GM10248 (cell line): ENCODE measurements around the gene MXD1.

Experiments
- CTCF ChIA-PET: fragments of 300-600 bp; sonication (Branson Sonifier 250); formaldehyde crosslinking; extraction: SDS; loops from one replicate; lab custom pipeline; 2021; ENCODE audit warnings: antibody characterized with exemption; lab: Yijun Ruan, JAX
- POLR2A ChIA-PET: fragments of 350-650 bp; sonication (Branson Sonifier 250); formaldehyde crosslinking; extraction: SDS; loops from one replicate; lab custom pipeline; 2020; ENCODE audit warnings: antibody characterized with exemption; lab: Yijun Ruan, JAX
- DNase-seq: peaks from one replicate; pipeline ENCODE4 v3.0.0; 2012; ENCODE audit errors: extremely low spot score
- TF ChIP-seq, protein P1 (sequence below): IDR thresholded peaks from 2 replicates; pipeline ENCODE4 v1.5.1; 2012; ENCODE audit warnings: mild to moderate bottlenecking, low read depth; ENCODE audit errors: extremely low read depth, missing control alignments, control extremely low read depth

The MXD1 gene

DNA sequence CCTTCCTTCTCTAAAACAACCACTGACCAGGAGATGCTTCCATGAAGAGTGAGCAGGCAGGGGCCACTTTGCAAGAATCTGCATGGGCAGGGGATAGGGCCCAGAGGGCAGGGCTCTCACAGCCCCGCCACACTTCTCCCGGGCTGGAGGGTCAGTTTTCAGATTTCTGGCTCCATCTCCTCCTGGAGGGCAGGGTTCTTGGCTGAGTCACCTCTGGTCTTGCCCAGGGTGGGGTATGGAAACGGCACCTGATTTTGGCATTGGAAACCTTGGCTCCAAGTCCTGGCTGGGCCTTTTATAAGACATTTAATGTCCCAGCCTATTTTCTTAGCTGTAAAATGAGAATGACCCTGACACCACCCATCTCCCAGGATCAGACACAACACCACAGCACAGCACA is 74.1 kb downstream of the MXD1 start:
- TF ChIP-seq, protein P1, sequence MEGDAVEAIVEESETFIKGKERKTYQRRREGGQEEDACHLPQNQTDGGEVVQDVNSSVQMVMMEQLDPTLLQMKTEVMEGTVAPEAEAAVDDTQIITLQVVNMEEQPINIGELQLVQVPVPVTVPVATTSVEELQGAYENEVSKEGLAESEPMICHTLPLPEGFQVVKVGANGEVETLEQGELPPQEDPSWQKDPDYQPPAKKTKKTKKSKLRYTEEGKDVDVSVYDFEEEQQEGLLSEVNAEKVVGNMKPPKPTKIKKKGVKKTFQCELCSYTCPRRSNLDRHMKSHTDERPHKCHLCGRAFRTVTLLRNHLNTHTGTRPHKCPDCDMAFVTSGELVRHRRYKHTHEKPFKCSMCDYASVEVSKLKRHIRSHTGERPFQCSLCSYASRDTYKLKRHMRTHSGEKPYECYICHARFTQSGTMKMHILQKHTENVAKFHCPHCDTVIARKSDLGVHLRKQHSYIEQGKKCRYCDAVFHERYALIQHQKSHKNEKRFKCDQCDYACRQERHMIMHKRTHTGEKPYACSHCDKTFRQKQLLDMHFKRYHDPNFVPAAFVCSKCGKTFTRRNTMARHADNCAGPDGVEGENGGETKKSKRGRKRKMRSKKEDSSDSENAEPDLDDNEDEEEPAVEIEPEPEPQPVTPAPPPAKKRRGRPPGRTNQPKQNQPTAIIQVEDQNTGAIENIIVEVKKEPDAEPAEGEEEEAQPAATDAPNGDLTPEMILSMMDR: no peak
- ChIA-PET POLR2A (no interaction called here), CTCF (interaction anchor here (0.9 to 1.0 kb wide), 2 partner anchors 16 to 22 kb away, joined by 3 read pairs; no protein-coding TSS in a partner anchor)
- no peak for DNase-seq

DNA sequence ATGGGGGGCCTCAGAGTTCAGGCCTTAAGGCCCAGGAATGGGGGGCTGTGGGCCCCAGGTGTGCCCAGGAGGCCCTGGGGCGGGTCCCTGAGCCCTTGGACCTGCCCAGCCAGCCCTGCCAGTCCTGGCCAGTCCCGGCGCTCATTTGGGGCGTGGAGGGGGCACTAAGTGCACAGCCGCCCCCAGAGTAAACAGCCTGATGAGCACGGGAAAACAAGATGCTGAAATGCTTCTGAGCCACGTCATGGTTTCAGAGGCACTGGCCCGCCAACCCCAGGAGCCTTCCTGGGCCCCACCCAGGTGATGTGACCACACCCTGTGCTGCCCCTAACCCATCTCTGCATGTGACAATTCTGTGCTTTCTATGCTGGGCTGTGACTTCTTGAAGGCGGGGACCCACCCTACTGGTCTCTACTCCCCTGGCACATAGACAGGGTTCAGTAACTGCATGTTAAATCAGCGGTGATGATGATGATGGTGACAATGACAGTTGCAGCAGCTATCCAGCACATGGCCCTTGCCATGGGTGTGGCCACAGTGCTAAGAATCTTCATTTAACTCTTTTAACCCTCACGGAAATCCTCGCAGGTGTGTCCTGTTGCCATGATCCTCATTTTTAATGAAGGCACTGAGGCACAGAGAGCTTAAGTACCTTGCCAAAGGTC is 74.7 kb downstream of the MXD1 start:
- ChIA-PET POLR2A (no interaction called here), CTCF (no interaction called here)
- DNase-seq: no peak
- TF ChIP-seq, protein P1: no peak
